Activated CD4-positive, alpha-beta memory T cell treated with anti-CD3 and anti-CD28 coated beads for 36 hours (primary cell): ENCODE data around the gene FARP1. TPM values are rescaled to one million over a fixed set of nuclear protein-coding genes. Genes with fewer than 3 reads are reported as not detected.

Experiments used
- CTCF ChIA-PET: fragments of 350-600 bp; sonication (Branson Sonifier 250); formaldehyde crosslinking; loops from one replicate; lab custom pipeline; 2021; ENCODE audit warnings: antibody characterized with exemption, inconsistent platforms; lab: Charles Lee
- POLR2A ChIA-PET: fragments of 350-600 bp; sonication (Branson Sonifier 250); formaldehyde crosslinking; loops from one replicate; lab custom pipeline; 2021; ENCODE audit warnings: antibody characterized with exemption; lab: Charles Lee
- DNase-seq: peaks from one replicate; pipeline ENCODE4 v3.0.0-alpha.2; 2020
- H3K27ac Mint-ChIP-seq: one replicate; pipeline ENCODE4 v1.8.0; 2021; ENCODE audit warnings: mixed read lengths
- H3K27me3 Mint-ChIP-seq: one replicate; pipeline ENCODE4 v1.8.0; 2021; ENCODE audit warnings: mixed read lengths
- H3K36me3 Mint-ChIP-seq: one replicate; pipeline ENCODE4 v1.8.0; 2021; ENCODE audit warnings: mixed read lengths
- H3K4me1 Mint-ChIP-seq: one replicate; pipeline ENCODE4 v1.8.0; 2021; ENCODE audit warnings: low read depth, mixed read lengths
- H3K4me3 Mint-ChIP-seq: one replicate; pipeline ENCODE4 v1.8.0; 2021; ENCODE audit warnings: mild to moderate bottlenecking, mixed read lengths
- H3K9me3 Mint-ChIP-seq: one replicate; pipeline ENCODE4 v1.8.0; 2021; ENCODE audit warnings: mixed read lengths
- intact Hi-C: fragments of 100-400 bp; cut with micrococcal nuclease; formaldehyde crosslinking; loops from one replicate; pipeline ENCODE4 v1.15.1; 2023
- total RNA-seq, 2 experiments: library from RNA; stranded (reverse); gene quantifications; one replicate each; pipeline ENCODE4 v1.2.3, GENCODE V29; 2021

FARP1 gene
- total RNA-seq, 2 experiments from 2014 or later: 0.56 to 0.64 TPM

- intact Hi-C loops: no loop called here
- H3K4me1 Mint-ChIP-seq: no peaks in the 10 kb centered on the region
- H3K36me3 Mint-ChIP-seq: no peaks in the 10 kb centered on the region
- no peaks in the 10 kb centered on the region for H3K27me3 Mint-ChIP-seq
- no peak for DNase-seq
- no peak overlapping the region for H3K27ac Mint-ChIP-seq
- POLR2A ChIA-PET: no interaction called here
- CTCF ChIA-PET: interaction anchor here (0.6 kb wide), 1 partner anchor 1226 kb away, joined by 3 read pairs; no protein-coding TSS in a partner anchor
- H3K4me3 Mint-ChIP-seq: no peak overlapping the region
- no peaks in the 10 kb centered on the region for H3K9me3 Mint-ChIP-seq
These were observed 208.7 kb downstream of the FARP1 start for GRCh38 chr13:98351636-98352035.

- H3K4me3 Mint-ChIP-seq: no peak overlapping the region
- no peaks in the 10 kb centered on the region for H3K4me1 Mint-ChIP-seq
- intact Hi-C loops: no loop called here
- no peak for DNase-seq
- no peaks in the 10 kb centered on the region for H3K36me3 Mint-ChIP-seq
- ChIA-PET POLR2A (no interaction called here), CTCF (no interaction called here)
- no peaks in the 10 kb centered on the region for H3K27me3 Mint-ChIP-seq
- H3K27ac Mint-ChIP-seq: no peak overlapping the region
- H3K9me3 Mint-ChIP-seq: peaks cover 2% of the 10 kb centered on the region
These were observed 209.3 kb downstream of the FARP1 start for GRCh38 chr13:98352226-98352625.

- no peaks in the 10 kb centered on the region for H3K36me3 Mint-ChIP-seq
- H3K4me1 Mint-ChIP-seq: no peaks in the 10 kb centered on the region
- ChIA-PET CTCF (interaction anchor here (0.7 to 1.3 kb wide), 2 partner anchors 91 to 346 kb away, joined by 3 read pairs; no protein-coding TSS in a partner anchor), POLR2A (no interaction called here)
- no peaks in the 10 kb centered on the region for H3K27me3 Mint-ChIP-seq
- no peak overlapping the region for H3K4me3 Mint-ChIP-seq
- intact Hi-C loops: no loop called here
- H3K9me3 Mint-ChIP-seq: peaks cover 2% of the 10 kb centered on the region
- H3K27ac Mint-ChIP-seq: no peak overlapping the region
- DNase-seq: no peak
These were observed 210.9 kb downstream of the FARP1 start for GRCh38 chr13:98353750-98354149.

GRCh38 chr13:98358937-98359336 lies 216.0 kb downstream of the FARP1 start:
- Mint-ChIP-seq H3K36me3 (no peaks in the 10 kb centered on the region), H3K9me3 (peaks cover 2% of the 10 kb centered on the region), H3K27ac (no peak overlapping the region), H3K4me3 (no peak overlapping the region), H3K27me3 (peaks cover 2% of the 10 kb centered on the region), H3K4me1 (no peaks in the 10 kb centered on the region)
- ChIA-PET POLR2A (no interaction called here), CTCF (no interaction called here)
- intact Hi-C loops: no loop called here
- DNase-seq: no peak

GRCh38 chr13:98360545-98360944 lies 217.7 kb downstream of the FARP1 start:
- DNase-seq: no peak
- peaks cover 2% of the 10 kb centered on the region for H3K27me3 Mint-ChIP-seq
- CTCF ChIA-PET: interaction anchor here (0.7 kb wide), 1 partner anchor 57 kb away, joined by 3 read pairs; no protein-coding TSS in a partner anchor
- peaks cover 2% of the 10 kb centered on the region for H3K9me3 Mint-ChIP-seq
- POLR2A ChIA-PET: no interaction called here
- no peak overlapping the region for H3K27ac Mint-ChIP-seq
- H3K36me3 Mint-ChIP-seq: no peaks in the 10 kb centered on the region
- intact Hi-C loops: no loop called here
- H3K4me3 Mint-ChIP-seq: no peak overlapping the region
- no peaks in the 10 kb centered on the region for H3K4me1 Mint-ChIP-seq

GRCh38 chr13:98363326-98363725 lies 220.4 kb downstream of the FARP1 start:
- Mint-ChIP-seq H3K4me1 (no peaks in the 10 kb centered on the region), H3K36me3 (no peaks in the 10 kb centered on the region)

GRCh38 chr13:98364179-98364578 lies 221.3 kb downstream of the FARP1 start:
- CTCF ChIA-PET: interaction anchor here (1.5 kb wide), 1 partner anchor 81 kb away, joined by 4 read pairs; no protein-coding TSS in a partner anchor
- Mint-ChIP-seq H3K27ac (no peak overlapping the region), H3K4me3 (no peak overlapping the region), H3K9me3 (no peaks in the 10 kb centered on the region), H3K4me1 (no peaks in the 10 kb centered on the region), H3K36me3 (no peaks in the 10 kb centered on the region), H3K27me3 (peaks cover 7% of the 10 kb centered on the region)
- no peak for DNase-seq
- POLR2A ChIA-PET: no interaction called here
- intact Hi-C loops: no loop called here

More at GRCh38 chr13:98363326-98363725, 220.4 kb downstream of the FARP1 start:
- CTCF ChIA-PET: no interaction called here
- DNase-seq: no peak
- POLR2A ChIA-PET: no interaction called here
- Mint-ChIP-seq H3K27me3 (peaks cover 3% of the 10 kb centered on the region), H3K9me3 (no peaks in the 10 kb centered on the region), H3K27ac (no peak overlapping the region), H3K4me3 (no peak overlapping the region)
- intact Hi-C loops: no loop called here

GRCh38 chr13:98364647-98365046 lies 221.8 kb downstream of the FARP1 start:
- Mint-ChIP-seq H3K27me3 (peaks cover 8% of the 10 kb centered on the region), H3K27ac (no peak overlapping the region), H3K9me3 (no peaks in the 10 kb centered on the region), H3K36me3 (no peaks in the 10 kb centered on the region), H3K4me3 (no peak overlapping the region), H3K4me1 (no peaks in the 10 kb centered on the region)
- DNase-seq: no peak
- ChIA-PET CTCF (interaction anchor here (1.5 kb wide), 1 partner anchor 80 kb away, joined by 4 read pairs; no protein-coding TSS in a partner anchor), POLR2A (no interaction called here)
- intact Hi-C loops: no loop called here

- CTCF ChIA-PET: interaction anchor here (1.5 kb wide), 1 partner anchor 80 kb away, joined by 4 read pairs; no protein-coding TSS in a partner anchor
These were observed 222.4 kb downstream of the FARP1 start for GRCh38 chr13:98365302-98365701.

GRCh38 chr13:98366010-98366409 lies 223.1 kb downstream of the FARP1 start:
- no peak for DNase-seq
- H3K4me3 Mint-ChIP-seq: no peak overlapping the region
- no peaks in the 10 kb centered on the region for H3K9me3 Mint-ChIP-seq
- intact Hi-C loops: no loop called here
- CTCF ChIA-PET: no interaction called here
- H3K36me3 Mint-ChIP-seq: no peaks in the 10 kb centered on the region
- POLR2A ChIA-PET: no interaction called here
- peaks cover 14% of the 10 kb centered on the region for H3K27me3 Mint-ChIP-seq
- no peak overlapping the region for H3K27ac Mint-ChIP-seq
- H3K4me1 Mint-ChIP-seq: no peaks in the 10 kb centered on the region

More at GRCh38 chr13:98365302-98365701, 222.4 kb downstream of the FARP1 start:
- Mint-ChIP-seq H3K27ac (no peak overlapping the region), H3K36me3 (no peaks in the 10 kb centered on the region), H3K4me3 (no peak overlapping the region), H3K27me3 (peaks cover 14% of the 10 kb centered on the region), H3K9me3 (no peaks in the 10 kb centered on the region), H3K4me1 (no peaks in the 10 kb centered on the region)
- DNase-seq: no peak
- POLR2A ChIA-PET: no interaction called here
- intact Hi-C loops: no loop called here

- no peak for DNase-seq
- POLR2A ChIA-PET: no interaction called here
- no peak overlapping the region for H3K27ac Mint-ChIP-seq
- no peaks in the 10 kb centered on the region for H3K9me3 Mint-ChIP-seq
- H3K27me3 Mint-ChIP-seq: peaks cover 18% of the 10 kb centered on the region
- no peaks in the 10 kb centered on the region for H3K4me1 Mint-ChIP-seq
- no peaks in the 10 kb centered on the region for H3K36me3 Mint-ChIP-seq
- intact Hi-C loops: no loop called here
- H3K4me3 Mint-ChIP-seq: no peak overlapping the region
- CTCF ChIA-PET: interaction anchor here (0.6 to 0.7 kb wide), 2 partner anchors 273 to 287 kb away, joined by 3 read pairs; no protein-coding TSS in a partner anchor
These were observed 223.5 kb downstream of the FARP1 start for GRCh38 chr13:98366443-98366842.

GRCh38 chr13:98366959-98367358 lies 224.1 kb downstream of the FARP1 start:
- Mint-ChIP-seq H3K27me3 (peaks cover 21% of the 10 kb centered on the region), H3K9me3 (no peaks in the 10 kb centered on the region), H3K4me3 (no peak overlapping the region), H3K36me3 (no peaks in the 10 kb centered on the region), H3K4me1 (no peaks in the 10 kb centered on the region), H3K27ac (no peak overlapping the region)
- DNase-seq: no peak
- intact Hi-C loops: no loop called here
- ChIA-PET POLR2A (no interaction called here), CTCF (interaction anchor here (0.6 to 0.7 kb wide), 2 partner anchors 273 to 286 kb away, joined by 3 read pairs; no protein-coding TSS in a partner anchor)

GRCh38 chr13:98368019-98368418 lies 225.1 kb downstream of the FARP1 start:
- DNase-seq: no peak
- Mint-ChIP-seq H3K27me3 (peaks cover 19% of the 10 kb centered on the region), H3K36me3 (no peaks in the 10 kb centered on the region), H3K9me3 (no peaks in the 10 kb centered on the region), H3K27ac (no peak overlapping the region), H3K4me1 (no peaks in the 10 kb centered on the region), H3K4me3 (no peak overlapping the region)
- POLR2A ChIA-PET: no interaction called here
- intact Hi-C loops: no loop called here
- CTCF ChIA-PET: no interaction called here
